ENCODE measurements around the gene ZCCHC2. TPM values are rescaled to one million over a fixed set of nuclear protein-coding genes. Genes with fewer than 3 reads are reported as not detected.

Gene ZCCHC2
- total RNA-seq, 1 donor from 2014 or later = 7.2 TPM

GRCh38 chr18:62607708-62608428, 85.0 kb downstream of the ZCCHC2 start:
- no peak for DNase-seq (ENCODE audit: low spot score)

GRCh38 chr18:62609764-62610163, 86.9 kb downstream of the ZCCHC2 start:
- no peak for DNase-seq (ENCODE audit: low spot score)

GRCh38 chr18:62610351-62610700, 87.5 kb downstream of the ZCCHC2 start:
- no peak for DNase-seq (ENCODE audit: low spot score)

GRCh38 chr18:62610701-62611411, 88.0 kb downstream of the ZCCHC2 start:
- no peak for DNase-seq (ENCODE audit: low spot score)

- DNase-seq (ENCODE audit: low spot score) = no peak
Observed at GRCh38 chr18:62611453-62612288, 88.8 kb downstream of the ZCCHC2 start.

DNA sequence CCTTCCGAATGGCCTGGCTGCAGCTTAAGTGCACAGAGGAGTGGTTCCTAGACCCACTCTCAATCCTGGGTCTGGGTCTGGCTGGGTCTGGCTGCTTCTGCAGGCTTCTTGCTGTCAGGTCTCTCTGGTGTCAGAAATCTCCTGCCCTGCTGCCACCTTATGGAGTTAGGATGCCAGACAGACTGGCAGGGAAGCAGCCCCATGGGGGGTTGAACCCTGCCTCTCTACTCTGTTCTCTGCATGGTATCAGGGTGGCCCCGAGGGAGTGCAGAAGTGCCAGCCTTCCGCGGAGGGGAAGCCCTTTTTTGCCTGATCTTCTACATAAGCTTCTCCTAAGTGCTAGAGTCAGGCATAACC, 89.4 kb downstream of the ZCCHC2 start:
- DNase-seq (ENCODE audit: low spot score) = no peak

- DNase-seq (ENCODE audit: low spot score) = no peak
Observed at GRCh38 chr18:62612776-62613175, 90.0 kb downstream of the ZCCHC2 start.

DNA sequence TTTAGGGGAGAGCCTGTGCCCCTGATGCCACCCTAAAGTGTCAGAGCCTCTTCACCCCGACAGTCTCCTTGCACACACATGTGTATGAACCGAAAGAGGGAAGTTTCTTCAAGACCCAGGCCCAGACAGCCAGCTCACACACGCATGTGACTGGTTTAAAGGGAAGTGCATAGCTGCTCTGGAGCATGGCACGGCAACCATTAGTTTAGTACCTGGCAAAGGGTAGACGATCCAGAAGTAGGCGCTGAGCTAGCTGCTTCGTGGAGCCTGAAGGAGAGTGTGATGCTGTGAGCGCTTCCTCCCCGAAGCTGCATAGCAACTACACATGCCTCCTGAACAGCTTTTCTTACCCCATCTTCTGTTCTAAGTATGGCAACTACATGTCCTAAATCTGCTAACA, 91.7 kb downstream of the ZCCHC2 start:
- no peak for DNase-seq (ENCODE audit: low spot score)

DNA sequence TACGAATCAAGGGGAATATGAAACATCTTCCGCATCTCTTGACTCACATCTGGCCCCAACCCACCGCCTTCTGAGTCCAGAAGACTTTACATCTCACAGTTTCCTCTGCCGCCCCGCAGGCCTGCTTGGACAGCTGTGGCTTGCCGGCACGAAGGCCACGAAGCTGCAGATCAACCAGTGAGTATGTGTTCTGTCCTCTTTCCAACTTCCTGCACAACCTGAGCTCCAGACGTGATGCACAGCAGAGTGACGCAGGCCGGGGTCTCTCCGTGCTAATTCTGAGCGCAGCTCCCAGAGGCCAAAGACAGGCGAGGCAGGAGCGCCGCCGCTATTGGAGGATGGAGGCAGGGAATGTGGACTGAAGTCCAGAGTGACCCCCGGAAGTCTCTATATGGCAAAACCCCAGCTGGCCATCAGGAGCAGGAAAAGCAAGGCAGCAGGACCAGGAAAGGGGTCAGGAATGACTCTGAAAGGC, 93.5 kb downstream of the ZCCHC2 start:
- no peak for DNase-seq (ENCODE audit: low spot score)

DNA sequence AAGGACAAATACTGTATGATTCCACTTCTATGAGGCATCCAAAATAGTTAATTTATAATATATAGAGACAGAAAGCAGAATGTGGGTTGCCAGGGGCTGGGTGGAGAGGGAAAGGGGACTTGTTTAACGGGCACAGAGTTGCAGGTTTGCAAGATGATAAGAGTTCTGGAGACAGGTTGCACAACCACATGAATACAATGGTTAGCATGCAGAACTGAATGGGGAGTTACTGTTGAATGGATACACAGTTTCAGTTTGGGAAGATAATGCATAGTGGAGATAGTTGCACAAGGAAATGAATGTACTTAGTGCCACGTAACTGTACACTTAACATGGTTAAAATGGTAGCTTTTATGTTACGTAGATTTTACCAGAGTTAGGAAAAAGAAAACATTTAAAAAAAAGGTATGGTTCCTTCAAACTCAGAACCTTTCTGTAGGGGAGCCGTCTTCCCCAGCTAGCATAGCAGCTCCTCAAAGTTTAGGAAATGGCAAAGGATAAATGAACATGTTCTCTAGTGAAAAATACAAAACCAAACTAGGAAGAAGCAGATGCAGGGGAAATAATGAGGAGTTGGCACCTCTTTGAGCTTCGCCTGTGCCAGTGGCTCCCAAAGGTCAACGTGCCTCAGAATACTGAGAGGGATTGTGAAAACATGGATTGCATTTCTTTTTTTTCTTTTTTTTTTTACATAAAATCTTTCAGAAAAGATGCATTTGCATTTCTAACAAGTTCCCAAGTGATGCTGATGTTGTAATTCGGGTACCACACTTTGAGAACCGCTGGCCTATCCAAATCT, 95.2 kb downstream of the ZCCHC2 start:
- no peak for DNase-seq (ENCODE audit: low spot score)

DNA sequence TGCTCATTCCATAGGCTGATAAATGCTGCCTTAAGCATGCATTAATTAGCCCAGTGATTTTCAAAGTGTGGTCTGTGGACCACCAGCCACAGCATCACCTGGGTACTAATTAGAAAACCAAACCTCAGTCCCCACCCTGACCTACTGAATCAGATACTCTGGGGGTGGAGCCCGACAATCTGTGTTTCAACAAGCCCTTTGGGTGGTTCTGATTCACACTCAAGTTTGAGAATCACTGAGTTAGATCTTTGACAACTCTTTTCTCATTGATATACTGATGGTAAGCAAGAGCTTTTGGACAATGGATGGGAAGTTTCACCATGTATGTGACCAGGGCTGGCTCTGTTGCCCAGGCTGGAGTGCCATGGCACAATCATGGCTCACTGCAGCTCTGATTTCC, 95.9 kb downstream of the ZCCHC2 start:
- DNase-seq (ENCODE audit: low spot score) = no peak

- DNase-seq (ENCODE audit: low spot score) = no peak
Observed at GRCh38 chr18:62621546-62621945, 98.7 kb downstream of the ZCCHC2 start.

DNA sequence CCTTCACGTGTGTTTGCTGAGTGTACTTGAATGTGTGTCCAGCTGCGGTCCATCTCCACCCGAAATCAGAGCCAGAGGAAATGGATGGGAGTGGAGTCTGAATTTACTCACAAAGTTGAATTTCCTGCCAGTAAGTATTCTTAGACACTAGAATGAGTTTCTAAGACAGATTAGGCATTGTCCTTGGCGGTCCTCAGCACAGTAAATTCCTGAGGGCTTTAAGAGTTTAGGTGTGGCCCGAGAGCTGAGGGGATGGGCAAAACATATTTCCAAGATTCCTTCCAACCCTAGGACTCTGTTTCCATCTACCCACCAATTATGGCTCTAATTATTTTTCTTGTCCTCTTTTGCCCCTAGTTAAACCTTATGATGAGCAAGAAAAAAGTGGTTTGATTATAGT, 102.2 kb downstream of the ZCCHC2 start:
- DNase-seq (ENCODE audit: low spot score) = no peak

Other genes with a start within 250 kb of the ZCCHC2 start
- gene TNFRSF11A, start 197.7 kb upstream of the ZCCHC2 start, total RNA-seq (ENCODE audit: insufficient read depth, low replicate concordance) = 8.7 TPM
- 14.4 TPM for gene PHLPP1, start 192.5 kb downstream of the ZCCHC2 start, total RNA-seq (ENCODE audit: insufficient read depth, low replicate concordance)

All from umbilical cord (tissue), 2 donors.